Peyer's patch (tissue), 4 donors: ENCODE results near the gene CHIA.

Experiments
- CTCF ChIP-seq, 6 experiments: fragments of 450-650 bp in 4 of 6; fragments of 200-600 bp in 2 of 6; sonication (generic) in 1 of 6; IDR thresholded peaks; one replicate each; pipeline ENCODE4 v1.5.1; 2017 to 2019; ENCODE audit warnings: antibody characterized with exemption in 6 of 6, mild to moderate bottlenecking in 3 of 6, moderate library complexity in 1 of 6
- POLR2A ChIP-seq, 2 donors: fragments of 450-650 bp; IDR thresholded peaks; one replicate each; pipeline ENCODE4 v1.5.1; 2017; ENCODE audit warnings: antibody characterized with exemption in 2 of 2, mild to moderate bottlenecking in 2 of 2, moderate library complexity in 2 of 2

DNA sequence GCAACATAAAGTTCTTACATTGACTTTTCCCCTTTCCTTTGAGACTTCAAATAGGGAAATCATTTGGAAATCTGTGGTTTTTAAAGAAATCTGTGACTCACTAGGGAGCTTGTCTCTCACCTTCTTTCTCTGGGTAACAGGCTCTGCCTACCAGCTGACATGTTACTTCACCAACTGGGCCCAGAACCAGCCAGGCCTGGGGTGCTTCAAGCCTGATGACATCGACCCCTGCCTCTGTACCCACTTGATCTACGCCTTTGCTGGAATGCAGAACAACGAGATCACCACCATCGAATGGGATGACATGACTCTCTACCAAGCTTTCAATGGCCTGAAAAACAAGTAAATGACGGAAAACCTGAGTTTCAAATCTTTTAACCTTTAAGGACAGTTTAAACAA lies 9.2 kb upstream of the CHIA start:
- TF ChIP-seq CTCF (IDR thresholded peaks at IDR 0.05): no peak
- no peak for TF ChIP-seq POLR2A (IDR thresholded peaks at IDR 0.05)
